Sigmoid colon (tissue), 4 donors: ENCODE results near the gene RAP2A.

Experiments
- CTCF ChIP-seq, 4 experiments: fragments of 450-650 bp in 3 of 4; fragments of 200-600 bp in 1 of 4; IDR thresholded peaks; one replicate each; pipeline ENCODE4 v1.5.1; 2016 to 2019; ENCODE audit warnings: antibody characterized with exemption in 4 of 4, mild to moderate bottlenecking in 3 of 4, moderate library complexity in 2 of 4
- EP300 ChIP-seq, 4 donors: sonication (generic); formaldehyde crosslinking; IDR thresholded peaks; one replicate each; pipeline ENCODE4 v1.6.1; 2017; ENCODE audit warnings: antibody characterized with exemption in 4 of 4
- POLR2A ChIP-seq, 2 donors: fragments of 450-650 bp; IDR thresholded peaks; one replicate each; pipeline ENCODE4 v1.6.1; 2016; ENCODE audit warnings: antibody characterized with exemption in 2 of 2, mild to moderate bottlenecking in 2 of 2, moderate library complexity in 2 of 2
- POLR2AphosphoS5 ChIP-seq, 4 donors: sonication (generic); formaldehyde crosslinking; IDR thresholded peaks; one replicate each; pipeline ENCODE4 v1.6.1; 2017; ENCODE audit warnings: antibody characterized with exemption in 4 of 4

GRCh38 chr13:97429681-97430081 lies 4.3 kb upstream of the RAP2A start:
- TF ChIP-seq CTCF (IDR thresholded peaks at IDR 0.05) (no peak), POLR2A (IDR thresholded peaks at IDR 0.05) (no peak), POLR2AphosphoS5 (IDR thresholded peaks at IDR 0.05) (peak in 2 of 4 donors; percentile 16 to 61), EP300 (IDR thresholded peaks at IDR 0.05) (no peak)
